ENCODE measurements around the gene C5orf63. TPM values are rescaled to one million over a fixed set of nuclear protein-coding genes. Genes with fewer than 3 reads are reported as not detected.

Gene C5orf63
- total RNA-seq, 1 experiment from 2014 or later, result 2.2 TPM

- Histone ChIP-seq H3K27me3 (replicated peaks; ENCODE audit: insufficient read depth, low read depth, low read length, poor library complexity) (peaks cover 68% of the 10 kb centered on the region), H3K4me1 (ENCODE audit: insufficient read depth, low read length, poor library complexity, severe bottlenecking) (peaks cover 10% of the 10 kb centered on the region), H3K27ac (ENCODE audit: low read depth, low read length, poor library complexity, severe bottlenecking) (no peak overlapping the region), H3K9me3 (ENCODE audit: low read depth, low read length, poor library complexity, severe bottlenecking) (no peaks in the 10 kb centered on the region), H3K36me3 (ENCODE audit: insufficient read depth, low read length, poor library complexity, severe bottlenecking) (no peaks in the 10 kb centered on the region), H3K4me3 (ENCODE audit: low read depth, low read length, poor library complexity, severe bottlenecking) (peak overlapping the region; percentile 58)
- no TSS peak for BruUV-seq (replicated peaks)
- TF ChIP-seq, protein P1, sequence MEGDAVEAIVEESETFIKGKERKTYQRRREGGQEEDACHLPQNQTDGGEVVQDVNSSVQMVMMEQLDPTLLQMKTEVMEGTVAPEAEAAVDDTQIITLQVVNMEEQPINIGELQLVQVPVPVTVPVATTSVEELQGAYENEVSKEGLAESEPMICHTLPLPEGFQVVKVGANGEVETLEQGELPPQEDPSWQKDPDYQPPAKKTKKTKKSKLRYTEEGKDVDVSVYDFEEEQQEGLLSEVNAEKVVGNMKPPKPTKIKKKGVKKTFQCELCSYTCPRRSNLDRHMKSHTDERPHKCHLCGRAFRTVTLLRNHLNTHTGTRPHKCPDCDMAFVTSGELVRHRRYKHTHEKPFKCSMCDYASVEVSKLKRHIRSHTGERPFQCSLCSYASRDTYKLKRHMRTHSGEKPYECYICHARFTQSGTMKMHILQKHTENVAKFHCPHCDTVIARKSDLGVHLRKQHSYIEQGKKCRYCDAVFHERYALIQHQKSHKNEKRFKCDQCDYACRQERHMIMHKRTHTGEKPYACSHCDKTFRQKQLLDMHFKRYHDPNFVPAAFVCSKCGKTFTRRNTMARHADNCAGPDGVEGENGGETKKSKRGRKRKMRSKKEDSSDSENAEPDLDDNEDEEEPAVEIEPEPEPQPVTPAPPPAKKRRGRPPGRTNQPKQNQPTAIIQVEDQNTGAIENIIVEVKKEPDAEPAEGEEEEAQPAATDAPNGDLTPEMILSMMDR (conservative IDR thresholded peaks at IDR 0.05; ENCODE audit: low read depth, low read length), result no peak
- no peak for TF ChIP-seq EZH2 (IDR thresholded peaks at IDR 0.05; ENCODE audit: borderline replicate concordance, low read depth, low read length, poor library complexity, severe bottlenecking)
- no peak for DNase-seq (ENCODE audit: low spot score)
- CTCF ChIA-PET, result interaction anchor here (0.6 kb wide), 1 partner anchor 18 kb away, joined by 7 read pairs; no protein-coding TSS in a partner anchor
- POLR2A ChIA-PET (ENCODE audit: low non-redundant PET), result no interaction called here
- intact Hi-C loops (cut with micrococcal nuclease; ENCODE audit: unreplicated experiment), result no loop called here
These were observed 42.0 kb downstream of the C5orf63 start for GRCh38 chr5:127031147-127031862.

- peak; percentile 95 for DNase-seq (ENCODE audit: low spot score)
- no peaks in the 10 kb centered on the region for H3K36me3 ChIP-seq (ENCODE audit: insufficient read depth, low read length, poor library complexity, severe bottlenecking)
- CTCF ChIA-PET, result no interaction called here
- no peaks in the 10 kb centered on the region for H3K9me3 ChIP-seq (ENCODE audit: low read depth, low read length, poor library complexity, severe bottlenecking)
- intact Hi-C loops (cut with micrococcal nuclease; ENCODE audit: unreplicated experiment), result no loop called here
- H3K4me1 ChIP-seq (ENCODE audit: insufficient read depth, low read length, poor library complexity, severe bottlenecking), result peaks cover 10% of the 10 kb centered on the region
- H3K4me3 ChIP-seq (ENCODE audit: low read depth, low read length, poor library complexity, severe bottlenecking), result peak within 1 kb of the TSS; percentile 58
- BruUV-seq (replicated peaks), result no TSS peak
- H3K27me3 ChIP-seq (replicated peaks; ENCODE audit: insufficient read depth, low read depth, low read length, poor library complexity), result peaks cover 68% of the 10 kb centered on the region
- TF ChIP-seq, protein P1 (conservative IDR thresholded peaks at IDR 0.05; ENCODE audit: low read depth, low read length), result 0 out of 2 replicates have a peak, but pooled peaks have one; percentile 13
- no peak for TF ChIP-seq EZH2 (IDR thresholded peaks at IDR 0.05; ENCODE audit: borderline replicate concordance, low read depth, low read length, poor library complexity, severe bottlenecking)
- no peak within 1 kb of the TSS for H3K27ac ChIP-seq (ENCODE audit: low read depth, low read length, poor library complexity, severe bottlenecking)
- POLR2A ChIA-PET (ENCODE audit: low non-redundant PET), result no interaction called here
These were observed 42.8 kb downstream of the C5orf63 start, which contains the start of gene MARCHF3 for GRCh38 chr5:127030259-127031146. TSS of gene MARCHF3 (minus strand) at chr5:127030558. CDS start at chr5:126918171, 112,387 bp downstream.

GRCh38 chr5:127029581-127030258, 43.6 kb downstream of the C5orf63 start:
- intact Hi-C loops (cut with micrococcal nuclease; ENCODE audit: unreplicated experiment), result no loop called here
- Histone ChIP-seq H3K27me3 (replicated peaks; ENCODE audit: insufficient read depth, low read depth, low read length, poor library complexity) (peaks cover 65% of the 10 kb centered on the region), H3K36me3 (ENCODE audit: insufficient read depth, low read length, poor library complexity, severe bottlenecking) (no peaks in the 10 kb centered on the region), H3K9me3 (ENCODE audit: low read depth, low read length, poor library complexity, severe bottlenecking) (no peaks in the 10 kb centered on the region), H3K4me1 (ENCODE audit: insufficient read depth, low read length, poor library complexity, severe bottlenecking) (peaks cover 10% of the 10 kb centered on the region), H3K4me3 (ENCODE audit: low read depth, low read length, poor library complexity, severe bottlenecking) (peak overlapping the region; percentile 58), H3K27ac (ENCODE audit: low read depth, low read length, poor library complexity, severe bottlenecking) (no peak overlapping the region)
- TF ChIP-seq EZH2 (IDR thresholded peaks at IDR 0.05; ENCODE audit: borderline replicate concordance, low read depth, low read length, poor library complexity, severe bottlenecking), result peak; percentile 64
- TF ChIP-seq, protein P1 (conservative IDR thresholded peaks at IDR 0.05; ENCODE audit: low read depth, low read length), result peak; percentile 30
- BruUV-seq (replicated peaks), result no TSS peak
- ChIA-PET POLR2A (ENCODE audit: low non-redundant PET) (interaction anchor here (0.7 kb wide), 1 partner anchor 11 kb away, joined by 3 read pairs; no protein-coding TSS in a partner anchor), CTCF (no interaction called here)
- peak; percentile 39 for DNase-seq (ENCODE audit: low spot score)

All from A673 (cell line).